GM12891 (cell line): Measurements from ENCODE around the gene AFF3.

Source experiments
- PAX5 ChIP-seq: IDR thresholded peaks from 2 replicates; pipeline ENCODE4 v1.6.1; 2011; ENCODE audit warnings: low read length, moderate library complexity, mild to moderate bottlenecking; ENCODE audit not compliant: insufficient read depth, severe bottlenecking
- POLR2A ChIP-seq: IDR thresholded peaks from 2 replicates; pipeline ENCODE4 v1.6.1; 2011; ENCODE audit warnings: low read depth, low read length, control low read depth
- POLR2AphosphoS5 ChIP-seq: IDR thresholded peaks from 2 replicates; pipeline ENCODE4 v1.6.1; 2011; ENCODE audit warnings: low read depth, low read length, control low read depth
- POU2F2 ChIP-seq: IDR thresholded peaks from 2 replicates; pipeline ENCODE4 v1.6.1; 2011; ENCODE audit warnings: low read depth, mild to moderate bottlenecking, control low read depth, low read length, moderate library complexity
- TAF1 ChIP-seq: IDR thresholded peaks from 2 replicates; pipeline ENCODE4 v1.6.1; 2011; ENCODE audit warnings: low read depth, low read length, control low read depth

DNA sequence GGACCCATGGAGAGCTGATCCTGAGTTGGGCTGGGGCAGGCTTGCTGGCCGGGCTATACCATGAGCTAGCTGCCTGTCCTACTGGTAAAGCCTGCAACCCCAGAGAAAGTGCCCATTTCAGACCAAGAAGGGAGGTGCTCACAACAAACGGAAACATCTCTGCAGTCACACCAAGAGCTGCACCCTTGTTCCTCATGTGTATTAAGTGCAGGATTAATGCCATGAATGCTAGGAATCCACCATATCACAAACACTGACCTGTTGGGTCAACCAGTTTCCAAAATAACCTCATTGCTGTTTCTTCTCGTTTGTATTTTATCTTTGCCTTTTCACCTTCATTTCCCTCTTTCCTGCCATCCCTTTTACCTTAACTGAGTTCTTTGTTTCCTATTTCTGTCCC is 69.9 kb downstream of the AFF3 start:
- TF ChIP-seq POLR2AphosphoS5 (no peak), POLR2A (no peak), TAF1 (no peak), POU2F2 (no peak), PAX5 (no peak)
